CD14-positive monocyte (primary cell): ENCODE data around the gene BOC. TPM values are rescaled to one million over a fixed set of nuclear protein-coding genes. Genes with fewer than 3 reads are reported as not detected.

Experiments
- DNase-seq, 3 donors: peaks; one replicate each; pipeline ENCODE4 v3.0.0-alpha.2; 2011 to 2022
- H2AFZ ChIP-seq: 2 replicates; pipeline ENCODE4 v1.6.0; 2012; ENCODE audit warnings: mild to moderate bottlenecking, low read depth, low read length, inconsistent platforms; ENCODE audit not compliant: insufficient read depth, poor library complexity, severe bottlenecking
- H3K27ac ChIP-seq, 2 donors: 1 replicate in 1 of 2; 2 replicates in 1 of 2; pipeline ENCODE4 v1.5.1; 2012 to 2013; ENCODE audit warnings: low read length in 2 of 2, control low read depth in 1 of 2, inconsistent platforms in 1 of 2, low read depth in 1 of 2, mild to moderate bottlenecking in 1 of 2
- H3K27me3 ChIP-seq, 2 donors: one replicate each; pipeline versions ENCODE4 v1.6.0 to v1.6.1; 2011 to 2013; ENCODE audit warnings: low read length in 2 of 2; ENCODE audit not compliant: control insufficient read depth in 2 of 2, insufficient read depth in 2 of 2
- H3K36me3 ChIP-seq, 2 donors: replicated peaks in 1 of 2; 1 replicate in 1 of 2; 2 replicates in 1 of 2; pipeline versions ENCODE4 v1.5.1 to v1.6.1; 2012 to 2013; ENCODE audit warnings: low read length in 2 of 2, control low read depth in 1 of 2, inconsistent platforms in 1 of 2, mild to moderate bottlenecking in 1 of 2; ENCODE audit not compliant: insufficient read depth in 2 of 2, control insufficient read depth in 1 of 2
- H3K4me1 ChIP-seq, 2 donors: 1 replicate in 1 of 2; 2 replicates in 1 of 2; pipeline versions ENCODE4 v1.5.1 to v1.6.1; 2012 to 2013; ENCODE audit warnings: low read length in 2 of 2, control low read depth in 1 of 2, inconsistent platforms in 1 of 2, mild to moderate bottlenecking in 1 of 2, moderate library complexity in 1 of 2; ENCODE audit not compliant: insufficient read depth in 2 of 2, control insufficient read depth in 1 of 2
- H3K4me2 ChIP-seq: replicated peaks from 2 replicates; pipeline ENCODE3; 2012; ENCODE audit warnings: low read length, moderate library complexity, mild to moderate bottlenecking; ENCODE audit not compliant: poor library complexity, severe bottlenecking; ENCODE audit errors: extremely low read depth
- H3K4me3 ChIP-seq, 3 experiments: fragments of 200-600 bp in 1 of 3; sonication (generic) in 1 of 3; replicated peaks in 1 of 3; 1 replicate in 2 of 3; 2 replicates in 1 of 3; pipeline ENCODE4 v1.5.1; 2011 to 2013; ENCODE audit warnings: low read length in 3 of 3, mild to moderate bottlenecking in 3 of 3, control low read depth in 2 of 3, low read depth in 2 of 3, inconsistent platforms in 1 of 3, moderate library complexity in 1 of 3
- H3K79me2 ChIP-seq: 2 replicates; pipeline ENCODE4 v1.6.0; 2012; ENCODE audit warnings: mild to moderate bottlenecking, control low read depth, inconsistent platforms, low read length, moderate library complexity; ENCODE audit not compliant: insufficient read depth
- H3K9ac ChIP-seq: 2 replicates; pipeline ENCODE4 v1.6.0; 2017; ENCODE audit warnings: low read length, mild to moderate bottlenecking; ENCODE audit not compliant: insufficient read depth, poor library complexity, severe bottlenecking
- H3K9me3 ChIP-seq, 2 donors: replicated peaks in 1 of 2; 1 replicate in 1 of 2; 2 replicates in 1 of 2; pipeline versions ENCODE4 v1.5.1 to v1.6.1; 2012 to 2013; ENCODE audit warnings: low read length in 2 of 2, control low read depth in 1 of 2; ENCODE audit not compliant: control insufficient read depth in 1 of 2, insufficient read depth in 1 of 2
- H4K20me1 ChIP-seq: 2 replicates; pipeline ENCODE4 v1.6.0; 2012; ENCODE audit warnings: mild to moderate bottlenecking, low read length, control low read depth, moderate library complexity; ENCODE audit not compliant: insufficient read depth
- H3K27ac Mint-ChIP-seq, 7 donors: one replicate each; pipeline ENCODE4 v1.8.0; 2020; ENCODE audit warnings: mild to moderate bottlenecking in 7 of 7, mixed read lengths in 7 of 7, moderate library complexity in 6 of 7, inconsistent platforms in 2 of 7
- H3K27me3 Mint-ChIP-seq, 3 donors: one replicate each; pipeline ENCODE4 v1.8.0; 2021 to 2022; ENCODE audit warnings: low read depth in 3 of 3, mild to moderate bottlenecking in 3 of 3, mixed read lengths in 3 of 3, moderate library complexity in 3 of 3, inconsistent platforms in 1 of 3
- H3K36me3 Mint-ChIP-seq, 2 donors: one replicate each; pipeline ENCODE4 v1.8.0; 2020; ENCODE audit warnings: mixed read lengths in 2 of 2, inconsistent platforms in 1 of 2, mild to moderate bottlenecking in 1 of 2
- H3K4me1 Mint-ChIP-seq: one replicate; pipeline ENCODE4 v1.8.0; 2020; ENCODE audit warnings: mild to moderate bottlenecking, mixed read lengths
- H3K4me3 Mint-ChIP-seq, 2 donors: one replicate each; pipeline ENCODE4 v1.8.0; 2020; ENCODE audit warnings: mild to moderate bottlenecking in 2 of 2, mixed read lengths in 2 of 2, moderate library complexity in 1 of 2
- H3K9me3 Mint-ChIP-seq, 7 donors: one replicate each; pipeline ENCODE4 v1.8.0; 2020 to 2022; ENCODE audit warnings: mixed read lengths in 7 of 7, mild to moderate bottlenecking in 6 of 7, moderate library complexity in 6 of 7, inconsistent platforms in 2 of 7
- whole genome bisulfite sequencing: methylation state at CpG from one replicate; pipeline ENCODE4 v1.1.5; 2013; ENCODE audit warnings: missing lambda C conversion rate; ENCODE audit not compliant: insufficient coverage; 5-methylcytosine and 5-hydroxymethylcytosine counted together
- intact Hi-C, 2 donors: fragments of 100-400 bp; cut with micrococcal nuclease; formaldehyde crosslinking; loops; one replicate each; pipeline versions ENCODE4 v1.15.0 to v1.15.1; 2023
- polyA plus RNA-seq, 3 donors: library from polyadenylated mRNA; depleted of rRNA in 1 of 3; unstranded in 2 of 3; stranded (reverse) in 1 of 3; fragments of 300-500 nt in 2 of 3; fragments of >200 nt in 1 of 3; fragmentation: Illumina TruSeq in 2 of 3; gene quantifications; 1 replicate in 2 of 3; 2 replicates in 1 of 3; pipeline ENCODE4 v1.2.3, GENCODE V29; 2012 to 2021
- TF ChIP-seq, protein P1 (sequence below): fragments of 200-600 bp; IDR thresholded peaks from one replicate; pipeline ENCODE4 v1.8.0; 2022; ENCODE audit warnings: antibody characterized with exemption, mild to moderate bottlenecking

The BOC gene
- polyA plus RNA-seq, 3 donors = not detected

DNA sequence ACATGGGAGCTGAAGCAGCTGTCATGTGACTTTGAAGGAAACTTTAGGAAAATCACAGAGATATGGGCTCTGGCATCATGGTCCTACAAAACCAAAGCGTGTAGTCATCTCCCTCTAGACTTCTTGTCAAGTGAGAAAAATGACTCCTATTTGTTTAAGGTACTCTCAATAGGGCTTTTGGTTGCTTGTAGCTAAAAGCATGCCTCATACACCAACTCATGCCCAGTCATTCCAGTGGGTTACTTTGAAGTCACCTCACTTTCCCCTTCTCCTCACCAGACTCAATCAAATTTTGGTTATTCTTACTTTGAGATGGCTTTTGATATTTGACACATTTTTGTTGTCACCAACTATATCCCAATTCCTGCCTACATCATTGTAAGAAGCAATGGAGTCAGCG, 81.6 kb downstream of the BOC start:
- Mint-ChIP-seq H3K4me1 (peaks cover 1% of the 10 kb centered on the region), H3K27ac (no peak overlapping the region), H3K4me3 (no peak overlapping the region), H3K36me3 (no peaks in the 10 kb centered on the region), H3K27me3 (peaks cover 0 to 2% (median 2%) of the 10 kb centered on the region in 3 donors), H3K9me3 (no peaks in the 10 kb centered on the region)
- Histone ChIP-seq H2AFZ (no peak overlapping the region), H3K36me3 (no peaks in the 10 kb centered on the region), H3K4me3 (no peak overlapping the region), H3K4me1 (no peaks in the 10 kb centered on the region), H4K20me1 (no peaks in the 10 kb centered on the region), H3K9ac (no peak overlapping the region), H3K27me3 (no peaks in the 10 kb centered on the region), H3K4me2 (no peak overlapping the region), H3K79me2 (no peaks in the 10 kb centered on the region), H3K9me3 (no peaks in the 10 kb centered on the region), H3K27ac (no peak overlapping the region)
- DNase-seq = no peak
- no CpG with 5 or more reads among the region's 2 CpGs for WGBS
- intact Hi-C loops = no loop called here
- TF ChIP-seq, protein P1, sequence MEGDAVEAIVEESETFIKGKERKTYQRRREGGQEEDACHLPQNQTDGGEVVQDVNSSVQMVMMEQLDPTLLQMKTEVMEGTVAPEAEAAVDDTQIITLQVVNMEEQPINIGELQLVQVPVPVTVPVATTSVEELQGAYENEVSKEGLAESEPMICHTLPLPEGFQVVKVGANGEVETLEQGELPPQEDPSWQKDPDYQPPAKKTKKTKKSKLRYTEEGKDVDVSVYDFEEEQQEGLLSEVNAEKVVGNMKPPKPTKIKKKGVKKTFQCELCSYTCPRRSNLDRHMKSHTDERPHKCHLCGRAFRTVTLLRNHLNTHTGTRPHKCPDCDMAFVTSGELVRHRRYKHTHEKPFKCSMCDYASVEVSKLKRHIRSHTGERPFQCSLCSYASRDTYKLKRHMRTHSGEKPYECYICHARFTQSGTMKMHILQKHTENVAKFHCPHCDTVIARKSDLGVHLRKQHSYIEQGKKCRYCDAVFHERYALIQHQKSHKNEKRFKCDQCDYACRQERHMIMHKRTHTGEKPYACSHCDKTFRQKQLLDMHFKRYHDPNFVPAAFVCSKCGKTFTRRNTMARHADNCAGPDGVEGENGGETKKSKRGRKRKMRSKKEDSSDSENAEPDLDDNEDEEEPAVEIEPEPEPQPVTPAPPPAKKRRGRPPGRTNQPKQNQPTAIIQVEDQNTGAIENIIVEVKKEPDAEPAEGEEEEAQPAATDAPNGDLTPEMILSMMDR = no peak

DNA sequence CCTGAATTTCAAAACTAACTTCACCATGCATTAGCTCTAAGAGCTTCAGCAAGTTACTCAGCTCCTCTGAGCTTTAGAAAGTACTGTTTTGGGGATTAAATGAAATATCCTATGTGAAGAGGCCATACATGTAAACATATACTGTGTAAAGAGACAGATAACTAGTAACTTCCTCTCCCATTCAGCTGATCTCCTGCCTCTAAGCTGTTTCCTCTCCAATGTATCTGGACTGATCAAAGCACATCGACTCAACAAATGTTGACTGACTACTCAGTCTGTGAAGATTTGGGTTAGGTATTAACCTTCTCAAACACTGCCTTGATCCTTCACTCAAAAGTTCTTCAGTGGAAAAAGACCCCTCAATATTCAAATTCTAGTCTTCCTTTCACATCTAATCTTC, 82.0 kb downstream of the BOC start:
- Mint-ChIP-seq H3K36me3 (no peaks in the 10 kb centered on the region), H3K4me3 (no peak overlapping the region), H3K9me3 (no peaks in the 10 kb centered on the region), H3K27ac (no peak overlapping the region), H3K4me1 (no peaks in the 10 kb centered on the region), H3K27me3 (peaks cover 0 to 2% (median 1%) of the 10 kb centered on the region in 3 donors)
- no peak overlapping the region for H3K4me3 ChIP-seq
- no peaks in the 10 kb centered on the region for H3K36me3 ChIP-seq
- no peak overlapping the region for H2AFZ ChIP-seq
- H3K9me3 ChIP-seq = no peaks in the 10 kb centered on the region
- WGBS = no CpG with 5 or more reads among the region's 1 CpG
- intact Hi-C loops = no loop called here
- H3K9ac ChIP-seq = no peak overlapping the region
- DNase-seq = no peak
- no peaks in the 10 kb centered on the region for H4K20me1 ChIP-seq
- no peaks in the 10 kb centered on the region for H3K4me1 ChIP-seq
- TF ChIP-seq, protein P1 = no peak
- no peaks in the 10 kb centered on the region for H3K79me2 ChIP-seq
- no peak overlapping the region for H3K27ac ChIP-seq
- no peaks in the 10 kb centered on the region for H3K27me3 ChIP-seq
- H3K4me2 ChIP-seq = no peak overlapping the region
